Subcutaneous adipose tissue (tissue), 4 donors: Measurements from ENCODE around the gene CYP2U1. TPM values are rescaled to one million over a fixed set of nuclear protein-coding genes. Genes with fewer than 3 reads are reported as not detected.

Source experiments
- CTCF ChIP-seq: fragments of 450-650 bp; IDR thresholded peaks from one replicate; pipeline ENCODE4 v1.5.1; 2016; ENCODE audit warnings: low read depth, mild to moderate bottlenecking, control low read depth, antibody characterized with exemption, moderate library complexity
- total RNA-seq, 4 donors: library from RNA; depleted of rRNA; stranded (reverse); fragments of >200 nt; gene quantifications; one replicate each; pipeline ENCODE4 v1.1.0, GENCODE V29; 2016

CYP2U1 gene
- total RNA-seq, 4 donors from 2014 or later: 10.2 to 17.4 (median 15.3) TPM

- TF ChIP-seq CTCF: no peak
These were observed 35.1 kb upstream of the CYP2U1 start for GRCh38 chr4:107896158-107896645.

DNA sequence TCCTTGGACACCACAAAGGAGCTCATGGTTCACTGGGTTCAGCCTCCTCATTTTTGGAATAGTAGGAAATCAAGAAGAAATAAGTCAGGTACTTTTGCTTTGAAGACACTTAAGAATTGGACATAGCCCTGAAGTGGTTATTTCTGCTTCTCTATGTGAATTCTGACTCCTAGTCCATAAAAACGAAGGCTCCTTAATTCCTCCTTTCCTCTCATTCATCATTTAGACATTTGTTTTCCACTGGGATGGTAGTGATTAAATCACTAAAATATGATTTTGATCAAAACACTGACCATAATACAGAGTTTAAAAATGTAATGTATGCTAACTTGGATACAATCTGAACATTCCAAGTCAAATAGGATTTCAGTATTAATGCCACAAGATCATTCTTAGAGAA is 34.7 kb upstream of the CYP2U1 start:
- TF ChIP-seq CTCF: no peak

DNA sequence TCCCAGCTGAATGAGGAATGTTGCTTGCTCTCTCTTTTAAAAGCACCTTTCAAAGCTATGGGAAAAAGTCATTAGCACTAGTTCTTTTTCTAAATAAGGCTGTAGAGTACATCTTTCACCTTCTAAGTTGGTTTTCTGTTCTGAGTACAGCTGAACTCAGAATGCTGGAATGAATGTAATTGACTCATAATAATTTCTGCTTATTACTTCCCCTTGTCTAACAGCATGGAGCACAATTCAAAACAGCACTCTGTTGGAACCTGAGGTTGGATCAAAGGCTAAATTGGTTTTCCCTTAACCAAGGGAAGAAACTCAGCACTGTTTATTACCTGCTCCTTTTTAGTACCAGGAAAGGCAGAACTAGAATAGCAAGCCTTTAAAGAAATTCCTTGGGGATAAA is 33.5 kb upstream of the CYP2U1 start:
- TF ChIP-seq CTCF: no peak

GRCh38 chr4:107900067-107900466 is 31.3 kb upstream of the CYP2U1 start:
- TF ChIP-seq CTCF: no peak

- TF ChIP-seq CTCF: no peak
These were observed 30.8 kb upstream of the CYP2U1 start for GRCh38 chr4:107900508-107900907.

DNA sequence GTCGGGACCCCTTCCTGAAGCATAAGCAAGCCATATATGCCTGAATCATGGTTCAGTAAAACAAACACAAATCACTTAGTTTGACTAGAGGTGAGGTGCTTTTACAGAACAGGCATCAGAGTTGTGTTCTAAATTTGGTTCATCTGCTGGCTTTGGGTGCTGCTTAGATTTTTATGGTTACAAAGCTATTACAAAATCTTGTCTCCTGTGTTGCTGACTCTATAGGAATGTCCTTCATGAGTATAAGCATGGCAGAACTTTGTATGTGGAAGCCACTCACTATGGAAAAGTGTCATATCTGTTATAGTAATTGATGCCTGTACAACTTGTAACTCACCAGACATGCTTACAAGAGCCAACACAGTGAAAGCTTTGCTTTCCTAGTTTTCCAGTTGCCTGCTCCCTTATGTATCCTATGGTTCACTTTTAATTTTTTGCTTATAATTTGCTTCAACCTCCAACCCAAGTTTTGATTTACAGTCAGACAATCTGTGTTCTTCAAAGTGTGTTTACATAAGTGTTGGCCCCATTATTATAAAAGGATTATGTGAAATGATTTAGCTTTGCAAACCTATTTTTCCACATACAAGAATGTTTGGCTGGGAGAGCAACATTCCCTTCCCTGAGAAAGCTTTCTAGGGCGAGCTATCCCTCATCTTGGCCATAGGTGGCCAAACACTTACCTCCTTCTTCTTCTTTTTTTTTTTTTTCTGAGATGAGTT is 30.0 kb upstream of the CYP2U1 start:
- no peak for TF ChIP-seq CTCF

- no peak for TF ChIP-seq CTCF
These were observed 28.6 kb upstream of the CYP2U1 start for GRCh38 chr4:107902715-107903114.
